Nephron (organoid): Measurements from ENCODE around the gene EMID1.
"Not testable (repeated sequence)": the region's sequence is repeated elsewhere in the genome, so short reads cannot be mapped to it uniquely, and the experiment has no call there.

Source experiments
- H3K27ac Mint-ChIP-seq, 3 experiments: 2 replicates each; pipeline ENCODE4 v1.8.0; 2020; ENCODE audit warnings: mixed read lengths in 3 of 3, mild to moderate bottlenecking in 2 of 3, moderate library complexity in 1 of 3
- H3K27me3 Mint-ChIP-seq: 2 replicates; pipeline ENCODE4 v1.8.0; 2021; ENCODE audit warnings: low read depth, mild to moderate bottlenecking, moderate library complexity, mixed read lengths
- H3K36me3 Mint-ChIP-seq: 2 replicates; pipeline ENCODE4 v1.8.0; 2020; ENCODE audit warnings: low read depth, mixed read lengths
- H3K4me1 Mint-ChIP-seq: 2 replicates; pipeline ENCODE4 v1.8.0; 2020; ENCODE audit warnings: mixed read lengths
- H3K4me3 Mint-ChIP-seq, 3 experiments: 2 replicates each; pipeline ENCODE4 v1.8.0; 2020; ENCODE audit warnings: mild to moderate bottlenecking in 3 of 3, mixed read lengths in 3 of 3, moderate library complexity in 2 of 3
- H3K9me3 Mint-ChIP-seq: 2 replicates; pipeline ENCODE4 v1.8.0; 2020; ENCODE audit warnings: mixed read lengths
- CTCF ChIP-seq, 3 experiments: fragments of 200-600 bp; sonication (generic); IDR thresholded peaks; one replicate each; pipeline ENCODE4 v1.5.0; 2021; ENCODE audit warnings: antibody characterized with exemption in 3 of 3; ENCODE audit not compliant: unreplicated experiment in 3 of 3

EMID1 gene

GRCh38 chr22:29243874-29244446, 38.3 kb downstream of the EMID1 start:
- no peak for TF ChIP-seq CTCF (IDR thresholded peaks at IDR 0.05; ENCODE audit: unreplicated experiment in 3 of 3)
- Mint-ChIP-seq H3K9me3 (peaks cover 41% of the 10 kb centered on the region), H3K36me3 (peaks cover 58% of the 10 kb centered on the region), H3K4me1 (peaks cover 4% of the 10 kb centered on the region), H3K27ac (no peak overlapping the region), H3K27me3 (peaks cover 5% of the 10 kb centered on the region), H3K4me3 (no peak overlapping the region)

GRCh38 chr22:29244785-29245625, 39.3 kb downstream of the EMID1 start:
- Mint-ChIP-seq H3K4me1 (peaks cover 4% of the 10 kb centered on the region), H3K4me3 (no peak overlapping the region), H3K27ac (peak overlapping the region in 1 of 3 experiments; percentile 21), H3K9me3 (peaks cover 35% of the 10 kb centered on the region), H3K36me3 (peaks cover 48% of the 10 kb centered on the region), H3K27me3 (peaks cover 5% of the 10 kb centered on the region)
- TF ChIP-seq CTCF (IDR thresholded peaks at IDR 0.05; ENCODE audit: unreplicated experiment in 3 of 3), result no peak

DNA sequence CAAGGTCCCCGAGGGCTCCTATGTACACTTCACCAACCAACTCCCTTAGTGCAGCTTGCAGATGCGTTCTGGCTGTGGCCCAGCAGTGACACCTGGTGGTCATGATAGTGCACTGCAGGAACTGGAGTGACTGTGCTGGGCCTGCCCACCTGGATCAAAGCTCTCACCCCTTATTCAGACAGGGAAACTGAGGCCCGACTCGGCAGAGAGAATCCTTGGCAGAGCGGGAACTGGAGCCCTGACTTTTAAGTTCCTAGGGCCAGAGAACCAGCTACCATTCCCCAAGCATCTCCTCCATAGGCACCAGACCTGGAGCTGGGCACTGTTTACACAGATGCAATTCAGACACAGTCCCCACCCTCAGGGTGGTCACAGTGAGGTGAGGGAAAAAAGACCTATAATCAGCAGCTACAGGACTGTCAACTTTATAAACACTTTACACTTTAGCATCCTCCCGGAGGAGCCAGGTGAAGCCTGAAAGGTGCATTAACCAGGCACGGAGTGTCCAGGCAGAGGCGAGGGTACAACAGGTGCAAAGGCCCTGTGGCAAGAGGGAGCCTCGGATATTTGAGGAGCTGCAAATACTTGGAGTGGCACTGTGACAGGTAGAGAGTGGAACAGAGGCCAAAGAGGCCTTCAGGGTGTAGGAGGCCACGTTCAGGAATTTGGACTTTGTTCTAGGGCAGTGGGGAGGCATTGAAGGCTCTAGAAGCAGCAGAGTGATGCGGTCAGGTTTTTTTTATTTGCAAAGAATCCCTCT, 40.1 kb downstream of the EMID1 start:
- Mint-ChIP-seq H3K27me3 (peaks cover 5% of the 10 kb centered on the region), H3K27ac (peak overlapping the region in 1 of 3 experiments; percentile 21), H3K36me3 (peaks cover 40% of the 10 kb centered on the region)

GRCh38 chr22:29247891-29248290, 42.2 kb downstream of the EMID1 start:
- H3K4me3 Mint-ChIP-seq, H3K4me1 Mint-ChIP-seq, H3K27me3 Mint-ChIP-seq, H3K27ac Mint-ChIP-seq: not testable (repeated sequence)
- H3K9me3 Mint-ChIP-seq, result peaks cover 11% of the 10 kb centered on the region
- peaks cover 19% of the 10 kb centered on the region for H3K36me3 Mint-ChIP-seq

More for the DNA sequence above, 40.1 kb downstream of the EMID1 start:
- H3K4me1 Mint-ChIP-seq, result peaks cover 4% of the 10 kb centered on the region
- peaks cover 27% of the 10 kb centered on the region for H3K9me3 Mint-ChIP-seq
- peak; percentile 91 to 98 (median 98) for TF ChIP-seq CTCF (IDR thresholded peaks at IDR 0.05; ENCODE audit: unreplicated experiment in 3 of 3)
- no peak overlapping the region for H3K4me3 Mint-ChIP-seq

- Mint-ChIP-seq H3K4me3 (no peak overlapping the region), H3K27me3 (no peaks in the 10 kb centered on the region), H3K9me3 (no peaks in the 10 kb centered on the region), H3K36me3 (peaks cover 5% of the 10 kb centered on the region), H3K27ac (no peak overlapping the region), H3K4me1 (no peaks in the 10 kb centered on the region)
- TF ChIP-seq CTCF (IDR thresholded peaks at IDR 0.05; ENCODE audit: unreplicated experiment in 3 of 3), result no peak
Observed at GRCh38 chr22:29251265-29251664, 45.6 kb downstream of the EMID1 start.
